GM23338 (cell line): Measurements from ENCODE around the gene GTF2H4. TPM values are rescaled to one million over a fixed set of nuclear protein-coding genes. Genes with fewer than 3 reads are reported as not detected.
"Not testable (repeated sequence)": the region's sequence is repeated elsewhere in the genome, so short reads cannot be mapped to it uniquely, and the experiment has no call there.

Experiments used
- ATAC-seq: fragments of 200-7000 bp; cut with Tn5 transposase; 3 replicates; pipeline ENCODE4 v1.9.1; 2020
- DNase-seq: peaks from one replicate; pipeline ENCODE4 v3.0.0-alpha.2; 2015; ENCODE audit warnings: low spot score
- H2AFZ ChIP-seq: fragments of 200-600 bp; sonication (generic); 2 replicates; pipeline ENCODE4 v1.8.0; 2016; ENCODE audit warnings: antibody characterized with exemption, mild to moderate bottlenecking, moderate library complexity
- H3F3A ChIP-seq: fragments of 200-600 bp; sonication (generic); replicated peaks from 2 replicates; pipeline ENCODE4 v1.8.0; 2017; ENCODE audit warnings: antibody characterized with exemption, mixed run types, low read depth
- H3K27ac ChIP-seq: fragments of 200-600 bp; sonication (generic); 2 replicates; pipeline ENCODE4 v1.6.1; 2016; ENCODE audit warnings: low read depth
- H3K27me3 ChIP-seq: fragments of 200-600 bp; sonication (generic); 2 replicates; pipeline ENCODE4 v1.8.0; 2016; ENCODE audit warnings: mild to moderate bottlenecking, mixed run types, moderate library complexity; ENCODE audit not compliant: insufficient read depth
- H3K36me3 ChIP-seq: fragments of 200-600 bp; sonication (generic); 2 replicates; pipeline ENCODE4 v1.8.0; 2016; ENCODE audit warnings: mild to moderate bottlenecking; ENCODE audit not compliant: insufficient read depth
- H3K4me1 ChIP-seq: fragments of 200-600 bp; sonication (generic); 2 replicates; pipeline ENCODE4 v1.8.0; 2016; ENCODE audit warnings: mild to moderate bottlenecking, moderate library complexity; ENCODE audit not compliant: insufficient read depth
- H3K4me2 ChIP-seq: fragments of 200-600 bp; sonication (generic); 2 replicates; pipeline ENCODE4 v1.7.1; 2017; ENCODE audit warnings: mixed run types
- H3K4me3 ChIP-seq: fragments of 200-600 bp; sonication (generic); 2 replicates; pipeline ENCODE4 v1.6.1; 2016; ENCODE audit warnings: mixed run types
- H3K79me2 ChIP-seq: fragments of 200-600 bp; sonication (generic); replicated peaks from 2 replicates; pipeline ENCODE4 v1.8.0; 2017; ENCODE audit warnings: mild to moderate bottlenecking; ENCODE audit not compliant: insufficient read depth
- H3K9me2 ChIP-seq: fragments of 200-600 bp; sonication (generic); 2 replicates; pipeline ENCODE4 v1.8.0; 2017; ENCODE audit not compliant: insufficient read depth
- H4K20me1 ChIP-seq: fragments of 200-600 bp; sonication (generic); replicated peaks from 2 replicates; pipeline ENCODE4 v1.8.0; 2017; ENCODE audit warnings: mild to moderate bottlenecking; ENCODE audit not compliant: insufficient read depth
- H3K27ac Mint-ChIP-seq: 2 replicates; pipeline ENCODE4 v1.8.0; 2020; ENCODE audit warnings: inconsistent platforms, mild to moderate bottlenecking, moderate library complexity, mixed read lengths
- H3K27me3 Mint-ChIP-seq: 3 replicates; pipeline ENCODE4 v1.8.0; 2022; ENCODE audit warnings: low read depth, mild to moderate bottlenecking, moderate library complexity, mixed read lengths, inconsistent platforms; ENCODE audit not compliant: insufficient read depth, poor library complexity
- H3K36me3 Mint-ChIP-seq: 3 replicates; pipeline ENCODE4 v1.8.0; 2021; ENCODE audit warnings: low read depth, mild to moderate bottlenecking, inconsistent platforms, moderate library complexity, mixed read lengths
- H3K4me1 Mint-ChIP-seq: 3 replicates; pipeline ENCODE4 v1.8.0; 2020; ENCODE audit warnings: mild to moderate bottlenecking, inconsistent platforms, mixed read lengths
- H3K4me3 Mint-ChIP-seq: 3 replicates; pipeline ENCODE4 v1.8.0; 2021; ENCODE audit warnings: moderate library complexity, mild to moderate bottlenecking, inconsistent platforms, mixed read lengths
- H3K9me3 Mint-ChIP-seq: 3 replicates; pipeline ENCODE4 v1.8.0; 2020; ENCODE audit warnings: moderate library complexity, mild to moderate bottlenecking, inconsistent platforms, mixed read lengths
- CTCF ChIP-seq, 2 experiments: fragments of 200-600 bp in 1 of 2; sonication (generic) in 1 of 2; conservative IDR thresholded peaks; 2 replicates each; pipeline versions ENCODE4 v1.5.1 to v1.6.1; 2016 to 2017; ENCODE audit warnings: antibody characterized with exemption in 2 of 2, low read depth in 2 of 2, mild to moderate bottlenecking in 2 of 2, moderate library complexity in 1 of 2
- POLR2AphosphoS5 ChIP-seq: IDR thresholded peaks from 2 replicates; pipeline ENCODE4 v1.6.1; 2016; ENCODE audit warnings: antibody characterized with exemption, low read depth
- REST ChIP-seq: IDR thresholded peaks from one replicate; pipeline ENCODE4 v1.6.1; 2018; ENCODE audit warnings: antibody characterized with exemption; ENCODE audit not compliant: unreplicated experiment
- STAT1 ChIP-seq: IDR thresholded peaks from one replicate; pipeline ENCODE4 v1.6.1; 2016; ENCODE audit warnings: antibody characterized with exemption; ENCODE audit not compliant: unreplicated experiment
- ZNF114 ChIP-seq: fragments of 250-450 bp; sonication (Bioruptor Pico); IDR thresholded peaks from 2 replicates; pipeline ENCODE4 v1.5.0; 2020; ENCODE audit warnings: mild to moderate bottlenecking, moderate library complexity
- polyA plus RNA-seq: library from polyadenylated mRNA; unstranded; fragments of >200 nt; fragmentation: Nextera tagmentation; extraction: Ambion mirVana; gene quantifications from 2 replicates; pipeline ENCODE4 v1.2.1, GENCODE V29; 2016
- total RNA-seq: library from RNA; depleted of rRNA; stranded (reverse); fragments of >200 nt; shearing (Covaris generic); gene quantifications from 2 replicates; pipeline ENCODE4 v1.2.3, GENCODE V29; 2014
- TF ChIP-seq, protein P1 (sequence below): IDR thresholded peaks from 2 replicates; pipeline ENCODE4 v1.6.1; 2016; ENCODE audit warnings: antibody characterized with exemption

The GTF2H4 gene
- total and polyA plus RNA-seq, 2 experiments from 2014 or later, result 14.8 to 32.6 TPM

DNA sequence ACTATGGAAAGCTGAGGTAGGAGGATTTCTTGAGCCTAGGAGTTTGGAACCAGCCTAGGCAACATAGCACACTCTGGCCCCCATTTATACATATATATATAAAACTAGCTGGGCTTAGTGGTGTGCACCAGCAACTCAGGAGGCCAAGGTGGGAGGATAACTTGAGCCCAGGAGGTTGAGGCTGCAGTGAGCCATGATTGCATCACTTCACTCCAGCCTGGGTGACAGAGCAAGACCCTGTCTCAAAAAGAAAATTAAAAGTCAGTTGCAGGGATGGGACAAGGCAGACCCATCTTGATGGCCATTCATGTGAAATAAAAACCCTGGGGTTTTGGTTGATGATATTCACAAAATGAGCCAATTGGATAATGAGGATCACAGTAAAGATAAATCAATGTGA lies 6.6 kb upstream of the GTF2H4 start:
- Mint-ChIP-seq H3K9me3 (no peaks in the 10 kb centered on the region), H3K27ac (no peak overlapping the region), H3K4me3 (no peak overlapping the region), H3K4me1 (peaks cover 2% of the 10 kb centered on the region; the same call in 1 of the 3 replicates), H3K36me3 (peaks cover 33% of the 10 kb centered on the region), H3K27me3 (peaks cover 6% of the 10 kb centered on the region)
- Histone ChIP-seq H3K9me2 (no peaks in the 10 kb centered on the region), H3K4me1 (no peaks in the 10 kb centered on the region), H3K27ac (no peak overlapping the region), H3K4me3 (no peak overlapping the region), H3K36me3 (peaks cover 4% of the 10 kb centered on the region; the same call in 1 of the 2 replicates), H3K79me2 (no peaks in the 10 kb centered on the region), H3K4me2 (no peak overlapping the region), H4K20me1 (0 out of 2 replicates have a peak, but pooled peaks cover 4% of the 10 kb centered on the region), H2AFZ (no peak overlapping the region), H3K27me3 (no peaks in the 10 kb centered on the region), H3F3A (0 out of 2 replicates have a peak, but pooled peaks cover 4% of the 10 kb centered on the region)
- no peak for DNase-seq
- no peak for ATAC-seq
- no peak for TF ChIP-seq REST
- TF ChIP-seq POLR2AphosphoS5, result 0 out of 2 replicates have a peak, but pooled peaks have one; percentile 3

DNA sequence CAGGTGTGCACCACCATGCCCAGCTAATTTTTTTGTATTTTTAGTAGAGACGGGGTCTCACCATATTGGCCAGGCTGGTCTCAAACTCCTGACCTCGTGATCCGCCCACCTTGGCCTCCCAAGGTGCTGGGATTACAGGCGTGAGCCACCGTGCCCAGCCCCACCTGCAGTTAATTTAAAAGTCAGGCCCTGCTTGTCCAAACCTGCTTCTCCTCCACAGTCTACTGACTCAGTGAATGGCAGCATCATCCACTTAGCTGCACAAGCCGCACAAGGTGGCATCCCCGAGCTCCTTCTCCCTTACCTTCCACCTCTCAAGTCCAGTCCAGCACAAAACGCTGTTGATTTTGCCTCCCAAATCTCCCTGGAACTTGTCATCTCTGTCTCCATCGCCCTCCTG lies 5.8 kb upstream of the GTF2H4 start:
- H3K36me3 ChIP-seq, H3K27ac ChIP-seq, H4K20me1 ChIP-seq, H2AFZ ChIP-seq, H3K27ac Mint-ChIP-seq, DNase-seq, H3K9me3 Mint-ChIP-seq, H3K9me2 ChIP-seq, H3K27me3 Mint-ChIP-seq, H3K4me3 ChIP-seq, H3K4me1 Mint-ChIP-seq, H3K27me3 ChIP-seq, H3K79me2 ChIP-seq, H3K4me1 ChIP-seq, H3F3A ChIP-seq, H3K4me2 ChIP-seq, ATAC-seq, H3K4me3 Mint-ChIP-seq: not testable (repeated sequence)
- H3K36me3 Mint-ChIP-seq, result peaks cover 28% of the 10 kb centered on the region

- Histone ChIP-seq H4K20me1 (0 out of 2 replicates have a peak, but pooled peaks cover 4% of the 10 kb centered on the region), H2AFZ (no peak overlapping the region), H3K27ac (no peak overlapping the region), H3F3A (0 out of 2 replicates have a peak, but pooled peaks cover 4% of the 10 kb centered on the region), H3K4me2 (no peak overlapping the region), H3K36me3 (peaks cover 4% of the 10 kb centered on the region; the same call in 1 of the 2 replicates), H3K27me3 (no peaks in the 10 kb centered on the region), H3K79me2 (no peaks in the 10 kb centered on the region), H3K9me2 (no peaks in the 10 kb centered on the region), H3K4me1 (no peaks in the 10 kb centered on the region), H3K4me3 (no peak overlapping the region)
- DNase-seq (no peak), ATAC-seq (no peak)
- Mint-ChIP-seq H3K4me3 (no peak overlapping the region; the same call in 2 of the 3 replicates), H3K4me1 (peaks cover 6% of the 10 kb centered on the region; the same call in 2 of the 3 replicates), H3K27me3 (peaks cover 8% of the 10 kb centered on the region), H3K36me3 (peaks cover 26% of the 10 kb centered on the region), H3K9me3 (no peaks in the 10 kb centered on the region), H3K27ac (no peak overlapping the region)
- no peak for TF ChIP-seq STAT1
- TF ChIP-seq CTCF (conservative IDR thresholded peaks at IDR 0.05; ENCODE audit: low read depth in 2 of 2), result no peak
- TF ChIP-seq, protein P1, sequence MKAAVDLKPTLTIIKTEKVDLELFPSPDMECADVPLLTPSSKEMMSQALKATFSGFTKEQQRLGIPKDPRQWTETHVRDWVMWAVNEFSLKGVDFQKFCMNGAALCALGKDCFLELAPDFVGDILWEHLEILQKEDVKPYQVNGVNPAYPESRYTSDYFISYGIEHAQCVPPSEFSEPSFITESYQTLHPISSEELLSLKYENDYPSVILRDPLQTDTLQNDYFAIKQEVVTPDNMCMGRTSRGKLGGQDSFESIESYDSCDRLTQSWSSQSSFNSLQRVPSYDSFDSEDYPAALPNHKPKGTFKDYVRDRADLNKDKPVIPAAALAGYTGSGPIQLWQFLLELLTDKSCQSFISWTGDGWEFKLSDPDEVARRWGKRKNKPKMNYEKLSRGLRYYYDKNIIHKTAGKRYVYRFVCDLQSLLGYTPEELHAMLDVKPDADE, result no peak
- no peak for TF ChIP-seq ZNF114
- TF ChIP-seq POLR2AphosphoS5, result no peak
Measured at GRCh38 chr6:30902709-30903108, 5.3 kb upstream of the GTF2H4 start.
